ENCODE data around the gene EFTUD2.
"Not testable (repeated sequence)": the region's sequence is repeated elsewhere in the genome, so short reads cannot be mapped to it uniquely, and the experiment has no call there.

The EFTUD2 gene

DNA sequence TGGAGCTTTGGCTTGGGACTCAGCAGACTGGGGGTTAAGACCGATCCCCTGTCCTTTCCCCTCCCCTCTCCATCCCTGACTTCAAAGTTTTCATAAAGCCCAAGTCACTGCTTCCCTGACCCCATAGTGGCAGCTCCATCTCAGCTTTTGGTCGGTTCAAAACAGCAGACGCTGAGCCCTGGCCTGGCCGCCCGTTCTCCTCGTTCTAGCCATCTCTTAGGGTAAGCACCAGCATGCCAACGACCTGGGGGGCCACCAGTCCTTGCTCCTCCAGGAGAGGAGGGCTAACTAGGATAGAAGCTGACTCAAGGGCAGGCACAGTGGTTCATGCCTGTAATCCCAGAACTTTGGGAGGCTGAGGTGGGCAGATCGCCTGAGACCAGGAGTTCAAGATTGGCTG, 53.0 kb downstream of the EFTUD2 start:
- no peak for DNase-seq

- DNase-seq, result no peak
Measured at GRCh38 chr17:44844390-44844830, 54.8 kb downstream of the EFTUD2 start.

- DNase-seq, result no peak
Measured at GRCh38 chr17:44842748-44843147, 56.5 kb downstream of the EFTUD2 start.

DNA sequence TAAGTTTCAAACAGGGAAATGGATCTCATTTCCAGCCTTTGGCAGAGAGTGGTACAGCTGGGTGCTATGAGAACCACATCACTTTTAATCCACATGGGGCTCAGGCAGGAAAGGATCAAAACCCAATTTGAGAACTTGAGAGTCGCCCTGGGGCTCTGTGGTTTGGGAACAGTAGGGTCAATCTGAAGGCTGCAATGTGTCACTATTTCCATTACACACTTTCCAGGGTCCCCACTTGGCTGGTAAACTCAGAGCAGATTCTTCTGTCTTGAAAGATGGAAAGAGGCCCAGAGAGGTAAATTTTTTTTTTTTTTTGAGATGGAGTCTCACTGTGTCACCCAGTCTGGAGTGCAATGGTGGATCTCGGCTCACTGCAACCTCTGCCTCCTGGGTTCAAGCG, 58.3 kb downstream of the EFTUD2 start:
- DNase-seq, result no peak

DNA sequence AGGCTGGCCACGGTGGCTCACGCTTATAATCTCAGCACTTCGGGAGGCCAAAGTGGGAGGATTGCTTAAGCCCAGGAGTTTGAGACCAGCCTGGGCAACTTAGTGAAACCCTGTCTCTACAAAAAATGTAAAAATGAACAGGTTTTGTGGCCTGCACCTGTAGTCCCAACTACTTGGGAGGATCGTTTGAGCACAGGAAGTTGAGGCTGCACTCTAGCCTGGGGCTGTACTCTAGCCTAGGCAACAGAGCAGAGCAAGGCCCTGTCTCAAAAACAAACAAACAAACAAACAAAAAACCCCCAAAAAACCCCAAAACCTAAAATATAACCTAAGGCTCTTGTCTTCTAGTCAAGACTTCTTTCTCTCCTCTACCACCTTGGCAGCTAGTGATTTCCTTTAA, 59.0 kb downstream of the EFTUD2 start:
- DNase-seq, result no peak

GRCh38 chr17:44837196-44837595, 62.0 kb downstream of the EFTUD2 start:
- DNase-seq, result no peak

DNA sequence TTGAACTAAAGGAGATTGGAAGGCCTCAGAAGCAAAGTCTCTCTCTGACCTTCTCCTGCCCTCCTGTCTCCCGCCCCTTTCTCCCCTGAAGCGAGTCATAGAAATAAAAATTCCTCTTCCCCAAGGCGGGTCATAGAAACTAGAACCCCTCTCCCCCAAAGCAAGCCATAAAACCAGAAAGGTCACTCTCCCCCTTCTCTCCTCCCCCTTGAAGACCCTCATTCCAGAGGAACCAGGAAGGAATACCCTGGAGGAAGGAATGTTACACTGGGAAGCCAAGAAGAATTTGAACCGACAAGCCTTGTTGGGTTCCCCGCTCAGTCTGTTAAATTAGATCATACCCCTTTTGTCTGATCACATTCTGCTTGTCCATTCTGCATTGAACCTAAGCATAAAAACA, 66.4 kb downstream of the EFTUD2 start:
- no peak for DNase-seq

DNA sequence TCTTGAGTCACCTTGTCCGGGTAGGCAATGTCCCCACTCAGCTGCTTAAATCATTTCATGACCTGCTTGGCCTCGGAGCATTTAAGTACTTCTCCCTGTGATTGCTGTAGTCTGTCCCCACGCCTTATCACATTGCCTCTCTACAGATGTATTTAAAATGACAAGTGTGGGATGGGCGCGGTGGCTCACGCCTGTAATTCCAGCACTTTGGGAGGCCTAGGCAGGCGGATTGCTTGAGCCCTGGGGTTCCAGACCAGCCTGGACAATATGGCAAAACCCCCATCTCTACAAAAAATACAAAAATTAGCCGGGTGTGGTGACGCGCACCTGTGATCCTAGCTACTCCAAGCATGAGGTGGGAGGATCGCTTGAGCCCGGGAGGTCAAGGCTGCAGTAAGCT, 67.9 kb downstream of the EFTUD2 start:
- DNase-seq, result no peak

GRCh38 chr17:44830359-44831288, 68.6 kb downstream of the EFTUD2 start:
- peak; percentile 44 for DNase-seq

DNA sequence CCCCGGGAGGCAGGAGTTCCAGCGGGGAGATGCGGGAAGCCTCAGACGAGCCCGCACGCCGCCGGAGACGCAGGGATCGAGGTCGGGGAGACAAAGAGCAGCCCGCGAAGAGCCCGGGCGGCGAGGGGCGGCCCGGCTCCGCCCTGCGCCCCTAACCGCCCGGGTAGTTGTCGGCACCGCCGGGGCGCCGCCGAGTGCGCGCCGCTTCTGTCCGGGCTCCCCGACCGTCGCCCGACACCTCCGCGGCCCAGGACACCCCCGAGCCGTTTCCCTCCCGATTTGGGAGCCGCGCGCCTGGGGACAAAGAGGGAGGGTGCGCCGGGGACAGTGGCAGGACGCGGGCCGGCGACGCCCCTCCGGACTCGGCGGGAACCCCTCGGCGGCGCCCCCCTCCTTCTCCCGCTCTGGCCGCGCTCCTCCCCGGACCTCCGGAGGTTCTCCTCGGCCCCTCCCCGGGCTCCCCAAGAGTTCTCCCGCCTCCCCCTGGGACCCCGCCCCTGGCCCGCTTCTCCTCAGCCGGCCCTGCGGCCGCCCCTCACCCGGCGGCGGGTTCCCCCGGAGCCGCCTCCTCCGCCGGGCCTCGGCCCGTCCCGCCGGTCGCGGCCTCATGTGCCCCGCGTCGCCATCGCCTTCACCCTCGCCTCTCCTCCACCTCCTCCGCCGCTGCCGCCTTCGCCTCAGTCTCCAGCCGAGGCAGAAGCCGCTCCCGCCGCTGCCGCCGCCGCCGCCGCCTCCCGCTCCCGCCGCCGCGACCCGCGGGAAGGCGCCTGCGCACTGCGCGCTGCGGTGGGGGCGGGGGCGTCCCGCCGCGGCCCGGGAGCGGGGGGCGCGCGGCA, 69.5 kb downstream of the EFTUD2 start, which contains the start of gene GJC1:
Gene GJC1 (minus strand): TSS at position 765 of the 836 bp plus-strand sequence. CDS start 24,470 bp downstream, outside the sequence.
- peak; percentile 33 for DNase-seq

DNA sequence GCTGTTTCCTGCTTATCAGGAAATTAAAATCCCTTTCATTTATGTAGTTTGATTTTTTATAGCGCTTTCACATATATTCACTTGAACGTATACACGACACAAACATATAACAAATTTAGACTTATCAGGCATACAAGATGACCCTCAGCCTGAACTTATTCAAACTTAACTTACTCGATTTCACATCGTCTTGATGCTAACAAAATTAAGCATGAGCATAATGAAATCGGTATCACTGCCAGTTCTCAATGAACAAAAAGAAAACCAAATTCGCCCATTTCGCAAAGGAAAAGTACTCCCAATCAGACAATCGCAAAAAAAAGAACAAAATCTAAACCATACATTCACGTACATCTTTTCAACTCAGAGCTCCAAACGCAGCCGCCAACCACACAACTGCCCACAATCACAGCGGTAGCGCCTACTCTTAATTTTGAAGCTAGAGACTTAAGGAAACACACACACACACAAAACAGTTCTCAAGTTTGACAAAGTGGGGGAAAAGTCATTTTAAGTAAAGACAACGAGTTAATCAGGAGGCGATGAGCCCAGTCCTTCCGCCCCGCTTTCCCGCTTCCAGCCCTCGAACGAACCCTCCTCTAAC, 70.2 kb downstream of the EFTUD2 start:
- no peak for DNase-seq

DNA sequence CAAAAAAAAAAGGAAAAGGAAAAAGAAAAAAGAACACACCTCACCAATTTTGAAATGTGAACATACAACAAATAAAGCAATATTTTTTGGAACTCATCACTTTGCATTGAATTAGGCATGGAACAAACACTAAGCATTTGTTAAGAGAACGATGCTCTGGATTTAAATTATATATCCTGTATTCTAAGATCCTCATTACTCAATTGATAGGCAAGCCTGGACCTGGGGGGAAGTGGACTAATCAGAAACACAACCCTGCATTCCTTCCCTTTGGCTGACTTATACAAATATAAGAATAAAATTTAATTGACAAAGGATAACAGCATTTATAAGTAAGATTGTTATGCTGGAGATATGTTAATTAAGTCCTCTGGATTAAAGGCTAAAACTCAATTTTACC, 71.4 kb downstream of the EFTUD2 start:
- no peak for DNase-seq

- no peak for DNase-seq
Measured at GRCh38 chr17:44826123-44826790, 73.0 kb downstream of the EFTUD2 start.

DNA sequence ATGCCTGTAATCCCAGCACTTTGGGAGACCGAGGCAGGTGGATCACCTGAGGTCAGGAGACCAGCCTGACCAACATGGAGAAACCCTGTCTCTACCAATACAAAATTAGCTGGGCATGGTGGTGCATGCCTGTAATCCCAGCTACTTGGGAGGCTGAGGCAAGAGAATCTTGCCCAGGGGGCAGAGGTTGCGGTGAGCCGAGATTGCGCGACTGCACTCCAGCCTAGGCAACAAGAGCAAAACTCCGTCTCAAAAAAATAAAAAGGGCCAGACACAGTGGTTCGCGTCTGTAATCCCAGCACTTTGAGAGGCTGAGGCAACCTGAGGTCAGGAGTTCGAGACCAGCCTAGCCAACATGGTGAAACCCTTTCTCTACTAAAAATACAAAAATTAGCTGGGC, 74.0 kb downstream of the EFTUD2 start:
- not testable (repeated sequence) for DNase-seq

DNA sequence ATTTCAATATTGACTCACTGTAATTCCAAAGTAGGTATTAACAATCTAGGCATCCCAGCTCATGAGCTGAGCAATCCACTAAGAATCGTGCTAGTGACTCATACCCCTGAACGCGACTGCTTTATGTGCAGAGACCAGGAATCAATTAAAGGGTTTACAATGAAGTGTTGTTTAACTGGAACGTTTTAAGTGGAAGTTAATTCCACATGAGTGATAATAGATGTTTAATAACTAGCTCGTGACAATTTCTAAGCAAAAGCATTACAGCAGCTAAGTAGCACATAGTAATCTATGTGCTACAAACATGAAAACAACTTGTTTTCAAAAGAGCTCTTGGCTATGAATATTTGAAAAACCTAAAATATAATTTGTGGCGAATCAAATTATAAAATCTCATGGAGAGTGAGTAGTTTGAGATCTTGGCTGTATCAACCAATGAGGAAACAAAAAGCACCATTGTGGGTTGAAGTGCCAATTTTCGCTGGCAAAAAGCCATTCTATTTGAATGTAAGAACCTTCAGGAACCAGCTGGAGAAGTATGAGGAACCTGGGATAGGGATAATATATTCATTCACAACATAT, 78.5 kb downstream of the EFTUD2 start:
- DNase-seq, result no peak

DNA sequence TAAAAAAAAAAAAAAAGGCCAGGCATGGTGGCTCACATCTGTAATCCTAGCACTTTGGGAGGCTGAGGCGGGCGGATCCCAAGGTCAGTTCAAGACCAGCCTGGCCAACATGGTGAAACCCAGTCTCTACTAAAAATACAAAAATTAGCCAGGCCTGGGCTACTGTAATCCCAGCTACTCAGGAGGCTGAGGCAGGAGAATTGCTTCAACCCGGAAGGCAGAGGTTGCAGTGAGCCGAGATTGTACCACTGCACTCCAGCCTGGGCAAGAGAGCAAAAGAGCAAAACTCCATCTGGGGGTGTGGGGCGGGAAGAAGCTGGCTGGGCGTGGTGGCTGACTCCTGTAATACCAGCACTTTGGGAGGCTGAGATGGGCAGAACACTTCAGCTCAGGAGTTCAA, 80.7 kb downstream of the EFTUD2 start:
- DNase-seq, result not testable (repeated sequence)

DNA sequence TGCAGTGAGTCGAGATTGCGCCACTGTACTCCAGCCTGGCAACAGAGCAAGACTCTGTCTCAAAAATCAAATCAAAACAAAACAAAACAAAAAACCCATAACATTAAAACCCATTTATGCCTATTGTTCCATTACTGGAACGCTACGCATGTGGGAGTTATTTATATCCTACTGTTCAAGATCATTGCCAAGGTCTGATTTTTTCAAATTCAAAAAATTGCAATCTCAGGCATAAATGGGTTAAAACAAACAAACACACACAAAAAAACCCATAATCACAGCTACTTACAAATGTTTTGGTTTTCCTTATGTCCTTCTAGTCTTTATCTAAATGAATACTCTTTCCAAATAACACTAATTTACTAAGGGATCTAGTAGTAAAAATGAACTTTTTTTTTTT, 87.0 kb downstream of the EFTUD2 start:
- no peak for DNase-seq

DNA sequence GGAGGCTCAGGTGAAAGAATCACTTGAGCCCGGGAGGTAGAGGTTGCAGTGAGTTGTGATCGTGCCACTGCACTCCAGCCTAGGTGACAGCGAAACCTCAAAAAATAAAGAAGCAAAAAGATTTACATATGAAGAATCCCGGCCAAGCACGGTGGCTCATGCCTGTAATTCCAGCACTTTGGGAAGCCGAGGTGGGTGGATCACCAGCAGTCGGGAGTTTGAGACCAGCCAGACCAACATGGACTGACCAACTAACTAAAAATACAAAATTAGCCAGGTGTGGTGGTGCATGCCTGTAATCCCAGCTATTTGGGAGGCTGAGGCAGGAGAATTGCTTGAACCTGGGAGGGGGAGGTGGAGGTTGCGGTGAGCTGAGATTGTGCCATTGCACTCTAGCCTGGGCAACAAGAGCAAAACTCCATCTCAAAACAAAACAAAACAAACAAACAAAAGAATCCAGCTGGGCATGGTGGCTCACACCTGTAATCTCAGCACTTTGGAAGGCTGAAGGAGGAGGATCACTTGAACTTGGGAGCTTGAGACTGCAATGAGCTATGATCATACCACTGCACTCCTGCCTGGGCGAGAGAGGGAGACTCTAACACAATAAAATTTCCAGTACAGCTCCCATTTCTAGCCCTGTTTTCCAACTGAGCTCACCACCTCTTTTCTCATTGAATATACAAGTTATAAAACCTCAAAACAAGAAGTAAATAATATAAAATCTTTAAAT, 90.4 kb downstream of the EFTUD2 start:
- not testable (repeated sequence) for DNase-seq

DNA sequence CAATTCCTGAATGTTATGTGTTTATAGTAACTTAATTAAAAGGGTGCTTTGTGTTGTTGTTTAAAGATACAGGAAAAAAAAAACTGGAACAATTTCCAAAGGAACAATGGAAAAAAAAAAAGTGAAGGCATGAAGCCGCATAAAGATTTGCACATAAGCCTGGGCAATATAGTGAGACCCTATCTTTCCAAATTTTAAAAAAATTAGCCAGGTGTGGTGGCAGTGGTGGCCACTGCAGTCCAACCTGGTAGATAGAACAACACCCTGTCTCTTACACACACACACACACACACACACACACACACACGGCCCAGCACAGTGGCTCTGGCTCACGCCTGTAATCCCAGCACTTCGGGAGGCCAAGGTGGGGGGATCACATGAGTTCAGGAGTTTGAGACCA, 91.1 kb downstream of the EFTUD2 start:
- no peak for DNase-seq

DNA sequence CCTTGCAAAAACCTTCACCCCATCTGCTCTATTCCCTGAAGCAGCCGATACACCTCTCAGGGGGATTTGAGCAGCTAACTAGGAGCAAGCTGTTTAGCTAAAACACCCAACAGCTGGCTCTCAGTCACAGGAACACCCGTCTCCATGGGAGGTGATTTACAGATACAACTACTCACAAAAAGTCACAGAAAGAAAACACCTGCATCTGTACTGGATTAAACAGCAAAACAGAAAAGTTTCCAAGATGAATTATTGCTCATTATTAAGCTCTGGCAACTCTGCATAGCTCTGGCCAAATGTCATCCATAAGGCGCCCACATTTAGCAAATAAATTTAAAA, 91.5 kb downstream of the EFTUD2 start:
- DNase-seq, result no peak

DNA sequence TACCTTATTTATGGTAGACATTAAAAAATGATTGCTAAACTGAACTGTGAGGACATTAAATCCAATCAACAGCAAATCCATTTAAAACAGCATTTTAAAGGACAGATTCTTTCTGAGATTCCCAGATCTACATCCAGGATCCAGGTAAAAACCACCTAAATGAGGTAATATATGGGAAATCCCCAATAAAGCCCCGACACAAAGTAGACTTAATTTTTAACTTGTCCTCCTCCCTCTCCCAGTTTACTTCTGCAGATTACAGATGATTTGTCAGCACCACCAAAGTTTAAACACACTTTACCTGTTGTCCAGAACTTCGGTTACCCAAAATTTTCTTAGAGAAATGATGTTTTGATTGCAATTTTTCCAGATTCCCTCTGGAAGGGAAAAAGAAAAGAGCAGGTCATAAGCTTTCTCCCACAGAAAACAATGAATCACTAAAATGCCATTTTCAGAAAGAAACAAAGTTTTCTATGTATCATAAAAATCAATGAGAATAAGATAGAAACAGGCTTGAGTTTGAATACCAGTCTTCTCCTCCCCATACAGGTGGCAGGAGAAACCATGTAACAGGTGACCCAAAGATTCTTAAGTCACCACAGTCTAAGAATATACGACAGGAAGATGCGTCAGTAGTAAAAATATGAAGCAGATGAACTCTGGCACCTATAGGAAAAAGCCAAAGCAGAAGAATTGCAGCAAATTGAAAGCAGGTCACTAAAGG, 92.0 kb downstream of the EFTUD2 start:
- DNase-seq, result no peak
